HG03442 (cell line): ENCODE data around the gene ELMO3.

Experiments used
- ATAC-seq: cut with Tn5 transposase; IDR thresholded peaks from one replicate; pipeline ENCODE4 v1.9.1; 2021; ENCODE audit warnings: mild to moderate bottlenecking, moderate library complexity; ENCODE audit not compliant: unreplicated experiment

The ELMO3 gene

DNA sequence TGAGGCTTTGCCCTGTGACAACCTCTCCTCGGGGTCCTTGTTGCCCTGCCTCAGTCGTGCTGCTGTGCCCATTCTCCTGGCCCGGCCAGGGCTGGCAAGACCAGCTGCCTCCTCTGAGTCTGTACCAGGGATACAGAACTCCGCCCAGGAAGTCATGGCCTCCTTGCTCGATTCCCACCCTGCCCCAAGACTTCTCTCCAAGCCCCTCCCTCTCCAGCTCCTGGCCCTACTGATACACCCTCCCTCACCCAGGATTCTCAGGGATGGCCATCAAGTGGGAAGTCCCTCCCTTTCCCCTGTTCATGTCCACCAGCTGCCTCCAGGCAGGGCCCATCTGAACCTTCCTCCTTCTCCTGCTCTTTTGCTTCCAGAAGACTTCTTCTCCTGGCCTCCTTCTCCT, 16.8 kb downstream of the ELMO3 start:
- ATAC-seq = no peak

DNA sequence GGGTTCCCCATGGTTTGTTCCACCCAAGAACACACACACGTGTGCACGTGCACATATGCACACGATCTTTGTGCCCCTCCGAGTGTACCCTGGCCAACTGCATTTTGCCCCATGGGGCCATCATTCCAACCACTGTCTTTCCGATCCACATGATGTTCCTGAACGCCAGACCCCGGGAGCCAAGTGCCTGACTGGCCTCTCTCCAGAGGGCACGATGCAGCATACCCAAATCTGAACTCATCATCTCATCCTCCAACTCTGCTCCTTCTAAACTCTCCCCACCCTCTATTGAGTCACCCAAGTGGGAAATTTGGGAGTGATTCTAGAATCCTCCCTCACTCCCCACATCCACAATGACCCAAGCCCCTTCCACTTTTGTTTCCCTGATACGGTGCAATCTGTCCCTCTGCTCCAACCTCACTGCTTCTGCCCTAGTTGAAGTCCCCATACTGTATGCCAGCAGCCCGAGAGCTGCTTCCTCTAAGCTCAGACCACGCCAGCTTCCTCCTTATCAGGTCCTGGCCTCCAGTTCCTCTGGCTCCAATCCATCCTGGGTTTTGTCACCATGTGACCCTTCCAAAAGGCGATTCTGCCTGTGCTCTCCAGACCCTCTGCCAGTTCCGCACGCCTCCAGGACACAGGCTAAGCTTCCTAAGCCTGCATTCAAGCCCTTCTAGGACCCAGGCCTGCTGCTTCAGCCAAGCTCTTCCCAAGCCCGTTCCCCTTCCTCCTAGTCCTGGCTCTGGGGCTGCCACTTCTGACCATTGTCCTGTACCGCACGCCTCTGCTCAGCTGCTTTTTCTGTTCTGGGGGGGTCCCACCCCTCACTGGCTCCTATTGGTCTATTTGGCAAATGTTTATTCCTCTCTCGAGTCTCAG, 17.9 kb downstream of the ELMO3 start:
- no peak for ATAC-seq

DNA sequence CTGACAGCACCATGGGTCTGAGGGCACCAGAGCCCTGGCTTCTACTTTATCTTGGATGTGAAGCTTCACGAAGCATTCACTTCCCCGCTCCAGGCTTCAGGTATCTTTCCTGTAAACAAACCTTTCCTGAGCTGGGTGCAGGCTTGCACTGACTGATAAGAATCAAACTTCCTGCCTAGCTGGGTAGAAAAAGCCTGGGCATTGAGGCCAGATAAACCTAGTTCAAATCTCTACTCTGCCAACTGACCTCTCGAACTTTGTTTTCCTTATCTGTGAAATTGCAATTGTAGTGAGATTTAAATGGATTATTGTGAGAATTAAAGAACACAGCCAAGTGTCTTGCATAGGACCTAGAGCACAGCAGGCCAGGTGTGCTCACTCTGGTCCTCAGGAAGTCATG, 25.1 kb downstream of the ELMO3 start:
- ATAC-seq = no peak

DNA sequence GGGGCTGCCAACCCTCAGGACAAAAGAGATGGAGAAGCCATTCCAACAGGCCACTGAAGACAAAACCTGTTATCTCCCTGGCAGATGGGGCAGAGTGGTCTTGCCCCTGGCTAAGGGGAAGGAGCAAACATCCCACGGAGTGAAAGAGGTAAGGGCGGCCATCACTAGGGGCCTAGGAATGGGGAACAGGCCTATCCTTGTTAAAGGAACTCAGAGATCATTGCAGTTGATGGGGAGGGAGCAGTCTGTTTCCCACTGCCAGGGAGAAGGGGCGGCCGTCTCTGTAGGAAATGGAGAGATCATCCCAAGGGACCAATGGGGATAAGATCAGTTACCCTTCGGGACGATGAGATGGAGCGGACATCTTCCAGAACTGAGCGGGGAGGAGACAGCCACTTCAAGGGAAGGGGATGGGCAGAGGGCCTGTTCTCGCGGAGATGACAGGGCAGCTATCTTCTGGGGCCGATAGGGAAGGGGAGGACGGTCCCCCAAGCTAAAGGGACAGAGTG, 27.4 kb downstream of the ELMO3 start:
- ATAC-seq = no peak

DNA sequence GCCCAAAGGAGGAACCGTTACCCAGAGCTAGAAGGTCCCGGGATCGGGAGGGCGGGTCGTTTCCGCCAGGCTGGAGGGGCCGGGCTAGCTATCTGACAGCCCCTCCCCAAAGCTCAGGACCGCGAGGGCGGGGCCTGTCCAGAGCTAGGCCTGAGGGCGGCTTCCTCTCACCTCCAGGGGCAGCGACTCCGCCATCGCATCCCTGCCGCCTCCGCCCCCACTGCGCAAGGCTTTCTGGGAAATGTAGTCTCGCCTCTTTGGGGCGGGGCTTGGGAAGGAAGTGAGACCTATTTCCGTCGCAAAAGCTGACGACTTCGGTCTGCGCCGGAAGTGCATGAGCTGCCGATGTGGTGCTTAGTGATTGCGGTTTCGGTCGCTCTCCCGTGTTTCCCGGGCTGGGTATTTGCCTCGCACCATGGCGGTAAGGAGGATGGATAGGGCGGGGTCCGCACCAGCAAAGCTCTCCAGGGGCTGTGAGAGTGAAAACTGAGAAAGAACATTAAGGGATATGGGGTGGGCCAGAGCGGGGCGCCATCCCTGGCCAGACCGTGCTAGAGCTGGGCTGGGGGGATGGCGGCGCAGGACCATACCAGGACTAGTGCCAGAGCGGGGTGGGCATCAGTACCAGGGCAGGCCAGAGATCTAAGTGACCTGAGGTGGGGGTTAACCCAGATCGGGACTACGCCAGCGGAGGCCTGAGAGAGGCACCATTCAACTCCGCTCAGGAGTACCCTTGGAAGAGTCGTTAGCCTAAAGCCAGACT, 28.1 kb downstream of the ELMO3 start, which contains the start of gene TMEM208:
TMEM208 (plus strand) TSS at position 327 of the 763 bp plus-strand sequence; CDS start at position 416, 89 bp downstream.
- ATAC-seq = peak; percentile 93

DNA sequence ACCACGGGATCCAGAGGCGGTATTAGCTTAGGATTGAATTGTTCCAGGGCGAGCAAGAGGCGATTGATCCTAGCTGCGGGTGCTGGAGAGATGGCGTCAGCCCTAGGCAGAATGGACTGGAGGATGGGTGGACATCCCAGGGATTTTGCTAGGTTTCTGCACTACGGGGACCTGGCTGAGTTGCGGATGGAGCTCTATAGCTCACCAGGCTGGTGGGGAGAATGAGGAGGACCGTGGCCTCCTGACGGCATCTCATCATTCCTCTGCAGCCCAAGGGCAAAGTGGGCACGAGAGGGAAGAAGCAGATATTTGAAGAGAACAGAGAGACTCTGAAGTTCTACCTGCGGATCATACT, 28.6 kb downstream of the ELMO3 start:
- ATAC-seq = no peak

DNA sequence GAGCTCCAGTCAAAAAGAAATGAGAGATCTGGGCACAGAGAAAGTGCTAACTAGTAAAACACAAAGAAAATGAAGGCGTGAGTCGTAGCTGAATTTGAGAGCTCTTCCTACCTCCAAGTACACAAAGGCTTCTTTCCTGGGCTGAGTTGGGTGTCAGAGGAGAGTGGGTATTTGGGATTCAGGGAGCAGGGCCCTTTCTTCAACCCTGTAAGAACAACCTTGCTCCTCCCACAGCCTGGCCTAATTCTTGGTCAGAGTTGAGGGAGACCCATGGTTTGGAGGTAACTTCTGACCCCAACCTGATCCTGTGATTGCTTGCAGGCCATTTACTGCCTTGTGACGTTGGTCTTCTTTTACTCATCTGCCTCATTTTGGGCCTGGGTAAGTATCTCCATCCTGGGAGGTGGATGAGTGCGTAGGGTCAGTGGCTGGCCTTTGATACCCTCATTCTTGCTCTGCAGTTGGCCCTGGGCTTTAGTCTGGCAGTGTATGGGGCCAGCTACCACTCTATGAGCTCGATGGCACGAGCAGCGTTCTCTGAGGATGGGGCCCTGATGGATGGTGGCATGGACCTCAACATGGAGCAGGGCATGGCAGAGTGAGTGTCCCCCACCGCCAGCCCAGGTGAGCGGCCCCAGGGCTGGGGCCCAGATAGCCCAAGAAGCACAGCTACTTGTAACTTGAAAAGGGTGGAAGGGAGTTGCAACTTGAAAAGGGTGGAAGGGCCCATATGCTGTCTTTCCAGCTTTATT, 29.3 kb downstream of the ELMO3 start:
- ATAC-seq = no peak

DNA sequence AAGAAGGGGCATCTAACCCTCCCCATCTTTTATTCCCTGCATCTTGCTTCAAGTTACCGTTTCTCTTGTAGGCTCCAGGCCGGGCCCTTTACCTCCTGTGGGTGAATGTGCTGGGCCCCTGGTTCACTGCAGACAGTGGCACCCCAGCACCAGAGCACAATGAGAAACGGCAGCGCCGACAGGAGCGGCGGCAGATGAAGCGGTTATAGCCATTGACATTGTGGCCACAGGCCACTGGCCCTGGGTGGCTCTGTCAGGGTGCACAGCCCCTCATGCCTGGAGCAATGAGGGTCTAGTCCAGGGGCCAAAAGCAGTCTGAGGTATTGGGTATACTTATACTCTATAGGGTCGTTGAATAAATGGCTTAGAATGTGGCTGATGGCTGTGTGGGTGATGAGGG, 30.0 kb downstream of the ELMO3 start:
- no peak for ATAC-seq

DNA sequence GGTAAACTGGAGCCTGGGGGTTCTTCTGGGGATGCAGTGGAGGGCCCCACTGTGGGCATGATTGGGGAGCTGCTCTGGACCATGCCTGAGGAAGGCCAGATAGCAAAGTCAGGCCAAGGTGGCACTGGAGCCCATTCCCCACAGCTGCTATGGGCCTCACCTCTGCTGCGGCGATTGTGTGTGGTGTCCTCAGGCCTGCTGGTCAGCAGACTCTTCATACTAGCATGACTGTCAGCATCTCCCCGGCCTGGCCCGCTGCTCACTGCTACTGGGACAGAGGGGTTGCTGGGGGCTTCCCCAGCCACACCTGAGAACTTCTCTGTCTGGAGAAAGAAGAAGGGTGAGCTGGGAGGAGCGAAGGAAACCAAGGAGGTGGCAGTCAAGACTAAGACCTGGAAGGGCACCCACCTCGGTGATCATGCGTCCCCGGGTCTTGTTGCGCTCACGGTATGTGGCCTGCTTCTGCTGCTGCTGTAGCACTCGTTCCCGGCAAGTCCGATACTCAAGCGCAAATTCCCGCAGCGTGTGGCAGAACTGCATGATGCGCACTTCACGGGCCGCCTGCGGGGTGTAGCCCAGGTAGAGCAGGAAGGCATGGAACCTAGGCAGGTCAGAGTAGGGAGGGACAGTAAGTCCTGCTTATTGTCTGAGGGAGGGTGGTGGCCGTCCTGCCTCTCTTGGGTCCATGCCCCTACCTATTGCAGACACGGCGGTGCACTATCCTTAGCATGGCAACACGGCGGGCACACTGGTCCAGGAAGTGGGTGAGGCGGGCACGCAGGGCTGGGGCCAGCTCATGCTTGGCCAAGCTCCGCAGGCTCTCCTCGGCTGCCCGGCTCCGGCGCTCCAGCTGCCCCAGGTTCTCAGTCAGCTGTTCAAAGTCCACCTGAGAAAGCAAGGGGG, 31.2 kb downstream of the ELMO3 start:
- no peak for ATAC-seq

DNA sequence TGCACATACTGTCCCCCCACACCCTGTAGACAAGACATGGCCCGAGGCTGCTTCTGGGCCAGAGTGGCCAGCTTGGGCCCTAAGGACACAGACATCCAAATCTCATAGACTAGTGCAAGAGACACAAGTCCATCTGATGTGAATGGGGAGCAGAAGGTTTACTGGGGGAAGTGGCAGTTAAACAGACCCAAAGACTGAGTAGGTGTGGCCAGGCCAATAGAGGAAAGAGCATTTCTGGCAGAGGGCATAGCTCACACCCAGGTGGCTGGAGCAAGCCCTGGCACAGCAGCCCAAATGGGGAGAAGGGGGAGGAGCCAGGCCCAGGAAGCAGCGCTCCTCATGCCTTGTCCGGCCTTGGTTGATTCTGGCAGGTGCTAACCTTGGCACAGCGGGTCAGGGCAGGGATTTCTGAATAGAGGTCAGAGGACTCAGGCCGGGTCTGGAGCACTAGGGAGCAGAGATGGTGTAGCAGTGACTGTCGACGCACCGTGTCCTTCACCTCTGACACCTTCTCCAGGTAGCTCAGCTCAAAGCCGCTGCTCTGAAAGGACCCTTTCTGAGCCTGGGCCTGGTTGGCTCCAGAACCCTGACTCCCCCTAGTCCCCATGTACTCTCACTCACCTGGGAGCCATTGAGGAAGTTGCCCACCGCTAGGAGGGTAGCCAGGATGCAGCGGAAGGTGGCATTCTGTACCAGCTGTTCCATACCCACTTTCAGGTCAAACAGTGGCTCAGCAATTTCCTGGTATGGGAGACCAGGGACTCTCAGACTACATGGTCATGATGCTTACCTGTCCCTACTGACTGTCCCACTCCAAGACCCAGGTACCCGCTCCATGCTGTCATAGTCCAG, 32.1 kb downstream of the ELMO3 start:
- ATAC-seq = no peak

DNA sequence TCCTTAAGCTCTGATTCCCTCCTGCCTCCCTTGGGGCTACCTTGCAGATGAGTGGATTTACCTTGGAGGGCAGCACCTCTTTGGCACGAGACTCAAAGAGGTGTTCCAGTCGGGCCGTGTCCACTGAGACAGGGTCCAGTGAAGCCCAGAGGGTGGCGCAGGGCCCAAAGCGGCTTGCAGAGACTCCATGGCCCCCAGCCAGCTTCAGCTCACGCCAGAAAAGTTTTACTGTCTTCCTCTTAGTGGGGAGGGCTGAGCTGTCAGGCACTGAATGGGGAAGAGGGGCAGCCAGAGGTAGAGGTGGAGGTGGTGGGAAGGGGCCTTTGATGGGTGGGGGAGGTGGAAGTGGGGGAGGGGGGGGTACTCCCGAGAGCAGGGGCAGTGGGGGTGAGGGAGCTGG, 34.7 kb downstream of the ELMO3 start:
- no peak for ATAC-seq

DNA sequence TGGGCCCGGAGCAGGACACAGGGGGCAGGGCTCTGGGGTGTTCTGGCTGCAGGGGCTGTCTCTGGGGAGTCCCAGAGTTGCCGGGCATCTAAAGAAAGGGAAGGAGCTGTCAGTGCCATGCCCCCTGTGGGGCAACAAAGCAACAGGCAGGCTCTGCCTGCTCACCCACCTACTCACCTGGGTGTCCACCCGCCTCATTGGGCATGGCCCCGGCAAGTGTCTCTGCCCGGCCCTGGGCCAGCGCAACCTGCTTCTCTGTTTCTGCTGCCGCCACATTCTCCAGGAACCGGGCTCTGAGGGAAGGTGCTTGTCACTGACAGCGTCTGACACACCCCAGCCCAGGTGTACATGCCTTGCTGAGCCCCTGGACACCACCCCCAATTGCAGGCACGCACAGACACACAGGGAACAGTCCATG, 35.3 kb downstream of the ELMO3 start:
- no peak for ATAC-seq

DNA sequence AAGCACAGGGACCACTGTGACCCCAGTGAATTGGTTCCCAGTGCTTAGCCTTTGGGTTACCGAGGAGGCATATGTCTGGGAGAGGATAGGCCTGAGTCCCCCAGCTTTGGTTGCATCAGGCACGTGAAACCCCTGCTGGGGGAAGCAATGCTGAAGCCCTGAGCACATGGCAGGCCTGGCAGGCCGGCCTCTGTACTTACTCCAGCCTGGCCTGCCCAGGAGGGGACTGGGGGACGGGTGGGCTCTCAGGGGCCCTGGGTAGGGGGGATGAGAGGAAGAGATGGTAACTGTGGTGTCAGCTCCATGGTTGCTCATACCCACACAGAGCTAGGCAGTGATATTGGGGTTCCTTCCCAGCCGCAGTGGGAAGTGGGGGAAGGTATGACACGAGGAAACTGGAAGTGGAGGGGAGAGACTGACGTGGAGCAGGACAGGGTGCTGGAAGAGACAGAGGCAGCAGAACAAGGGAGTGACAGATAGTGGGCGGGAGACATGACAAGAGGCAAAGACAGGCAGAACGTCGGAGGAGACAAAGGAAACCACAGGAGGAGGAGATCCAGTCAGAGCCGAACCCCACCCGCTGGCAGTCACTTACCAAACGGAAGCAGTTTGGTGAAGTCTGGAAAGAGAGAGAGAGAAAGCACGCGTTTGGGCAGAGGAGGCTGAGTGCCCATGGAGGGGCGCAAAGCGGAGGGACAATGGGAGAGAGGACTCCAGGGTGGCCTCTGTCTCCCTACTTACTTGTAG, 37.1 kb downstream of the ELMO3 start:
- ATAC-seq = no peak

DNA sequence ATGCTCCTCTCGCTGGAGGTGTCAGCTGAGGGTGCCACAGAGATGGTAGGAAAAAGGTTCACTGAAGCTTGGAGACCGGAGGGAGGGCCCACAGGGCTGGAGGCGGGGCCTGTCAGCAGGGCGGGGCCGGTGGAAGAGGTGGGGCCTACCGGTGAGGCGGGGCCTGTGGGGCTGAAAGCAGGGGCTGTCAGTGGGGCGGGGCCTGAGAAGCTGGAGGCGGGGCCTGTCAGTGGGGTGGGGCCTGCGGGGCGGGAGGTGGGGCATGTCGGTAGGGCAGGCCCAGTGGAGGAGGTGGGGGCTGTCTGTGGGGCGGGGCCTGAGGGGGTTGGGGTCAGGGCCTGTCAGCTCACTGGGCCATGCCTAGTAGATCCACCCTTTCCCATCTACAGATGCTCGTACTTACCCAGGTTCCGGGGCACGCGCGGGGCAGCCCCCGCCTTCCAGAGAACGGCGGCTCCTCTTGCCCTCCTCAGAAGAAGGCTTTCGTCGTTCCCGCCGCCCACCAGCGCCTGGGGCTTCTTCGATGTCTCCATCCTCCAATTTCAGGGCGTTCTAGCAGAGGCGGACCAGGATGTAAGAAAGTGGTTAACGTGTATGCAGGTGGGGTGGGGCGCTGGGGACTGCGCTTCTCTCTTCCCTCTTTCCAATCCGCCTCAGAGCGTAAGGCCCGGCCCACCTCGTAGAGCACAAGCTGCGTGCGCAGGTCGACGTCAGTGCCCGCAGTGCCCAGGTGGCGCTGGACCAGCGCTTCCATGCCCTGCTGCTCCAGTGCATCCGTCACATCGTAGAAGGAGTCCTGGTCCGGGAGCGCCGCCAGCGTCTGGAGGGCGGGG, 37.8 kb downstream of the ELMO3 start:
- ATAC-seq = no peak

DNA sequence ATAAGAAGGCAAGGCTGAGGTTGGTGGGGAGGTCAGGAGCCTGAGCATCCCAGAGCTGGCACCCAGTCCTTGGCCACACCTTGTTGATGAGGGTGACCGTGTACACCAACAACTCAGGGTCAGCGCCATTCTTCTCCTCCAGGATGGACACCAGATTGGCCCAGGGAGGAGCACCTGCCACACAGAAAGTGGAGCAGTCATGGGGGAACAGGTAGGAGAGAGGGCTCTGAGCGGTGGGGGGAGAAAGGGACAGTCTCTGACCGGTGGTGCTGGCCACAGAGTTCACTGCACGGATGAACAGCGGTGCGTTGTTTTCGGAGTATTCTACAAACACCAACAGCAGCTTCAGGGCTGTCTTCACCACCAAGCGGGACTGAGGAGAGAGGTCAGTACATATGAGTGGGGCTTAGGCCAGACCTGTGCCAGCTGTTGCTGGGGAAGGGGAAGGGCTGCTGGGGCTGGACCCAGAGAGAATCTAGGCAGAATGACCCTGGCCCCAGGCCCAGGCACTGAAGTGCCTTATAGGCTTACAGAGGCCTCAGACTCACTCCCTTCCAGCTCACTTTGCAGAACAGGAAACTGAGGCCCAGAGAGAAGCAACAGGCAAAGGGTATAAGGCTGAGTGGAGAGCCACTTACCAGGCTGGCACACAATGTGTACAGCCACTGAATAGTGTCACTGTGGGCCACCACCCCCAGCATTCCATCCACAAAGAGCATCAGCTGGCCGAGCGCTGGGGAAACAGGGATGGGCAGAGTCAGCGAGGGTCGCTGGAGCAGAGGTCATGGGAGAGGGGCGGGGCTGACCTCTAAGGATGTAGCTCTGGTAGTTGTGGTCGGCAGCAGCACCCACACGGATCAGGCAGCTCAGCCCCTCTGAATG, 38.7 kb downstream of the ELMO3 start:
- ATAC-seq = no peak

DNA sequence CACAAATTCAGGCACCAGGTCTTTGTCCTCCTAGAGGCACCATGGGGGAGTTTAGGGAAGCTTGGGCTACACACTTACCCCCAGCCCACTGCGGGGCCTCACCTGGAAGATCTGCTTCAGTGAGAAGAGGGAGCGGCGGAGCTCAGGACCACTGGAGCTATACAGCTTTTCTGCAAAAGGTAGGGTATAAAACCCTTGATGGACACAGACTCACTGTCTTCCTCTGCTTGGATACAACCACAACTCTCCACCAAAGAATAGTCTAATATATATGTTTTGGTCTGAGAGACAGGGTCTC, 39.3 kb downstream of the ELMO3 start:
- no peak for ATAC-seq
